ENCODE measurements around the gene LEMD2. TPM values are rescaled to one million over a fixed set of nuclear protein-coding genes. Genes with fewer than 3 reads are reported as not detected.

Gene LEMD2
- total RNA-seq, 5 donors from 2014 or later (not counting 1 experiment from before 2014, with no cell fraction given), result 115 to 125 (median 118) TPM

DNA sequence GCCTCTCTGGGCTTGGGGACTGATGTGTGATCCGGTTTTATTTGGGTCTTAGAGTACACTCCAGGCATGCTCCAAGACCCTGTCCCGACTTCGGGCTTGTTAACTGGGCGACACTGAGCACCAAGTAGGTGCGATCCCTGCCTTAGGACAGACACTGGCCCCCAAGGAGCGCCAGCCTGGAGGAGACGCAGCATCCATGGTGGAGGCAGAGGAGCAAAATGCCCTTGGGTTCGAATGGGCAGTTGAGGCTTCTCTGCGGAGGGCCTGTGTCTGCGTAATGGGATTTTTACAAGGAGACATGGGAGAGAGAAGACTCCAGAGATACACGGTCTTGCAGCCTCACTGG is 593 bp upstream of the LEMD2 start:
- H3K27ac ChIP-seq (ENCODE audit: low read length), result no peak overlapping the region
- Mint-ChIP-seq H3K36me3 (peaks cover 17% of the 10 kb centered on the region), H3K27me3 (peaks cover 0 to 4% of the 10 kb centered on the region in 2 donors), H3K9me3 (no peaks in the 10 kb centered on the region), H3K4me3 (peak overlapping the region; percentile 77 to 81 (median 79)), H3K4me1 (peaks cover 43 to 47% (median 45%) of the 10 kb centered on the region in 3 donors), H3K27ac (peak overlapping the region; percentile 72 to 88)
- no peak for ATAC-seq (replicated peaks in 1 of 4)
- H3K36me3 ChIP-seq (ENCODE audit: control insufficient read depth in 2 of 2, extremely low read depth in 1 of 2, insufficient read depth in 1 of 2, low read length in 1 of 2), result peaks cover 3 to 8% of the 10 kb centered on the region in 2 donors
- no peak overlapping the region for H3K4me3 ChIP-seq (ENCODE audit: control insufficient read depth in 1 of 2, extremely low read depth in 1 of 2, low read length in 1 of 2)
- peaks cover 0 to 8% of the 10 kb centered on the region in 2 experiments for H3K27me3 ChIP-seq (replicated peaks in 1 of 2; ENCODE audit: control insufficient read depth in 2 of 2, extremely low read depth in 1 of 2, insufficient read depth in 2 of 2, low read length in 1 of 2)
- ChIA-PET POLR2A (no interaction called here), CTCF (no interaction called here)
- H3K4me1 ChIP-seq (ENCODE audit: control insufficient read depth in 1 of 2, extremely low read depth in 1 of 2, insufficient read depth in 2 of 2, low read length in 2 of 2), result peaks cover 17 to 39% of the 10 kb centered on the region in 2 experiments
- no peaks in the 10 kb centered on the region for H3K9me3 ChIP-seq
- DNase-seq, result no peak
- 91% methylated on average over 7 of the region's 11 CpGs for WGBS (ENCODE audit: insufficient coverage)

DNA sequence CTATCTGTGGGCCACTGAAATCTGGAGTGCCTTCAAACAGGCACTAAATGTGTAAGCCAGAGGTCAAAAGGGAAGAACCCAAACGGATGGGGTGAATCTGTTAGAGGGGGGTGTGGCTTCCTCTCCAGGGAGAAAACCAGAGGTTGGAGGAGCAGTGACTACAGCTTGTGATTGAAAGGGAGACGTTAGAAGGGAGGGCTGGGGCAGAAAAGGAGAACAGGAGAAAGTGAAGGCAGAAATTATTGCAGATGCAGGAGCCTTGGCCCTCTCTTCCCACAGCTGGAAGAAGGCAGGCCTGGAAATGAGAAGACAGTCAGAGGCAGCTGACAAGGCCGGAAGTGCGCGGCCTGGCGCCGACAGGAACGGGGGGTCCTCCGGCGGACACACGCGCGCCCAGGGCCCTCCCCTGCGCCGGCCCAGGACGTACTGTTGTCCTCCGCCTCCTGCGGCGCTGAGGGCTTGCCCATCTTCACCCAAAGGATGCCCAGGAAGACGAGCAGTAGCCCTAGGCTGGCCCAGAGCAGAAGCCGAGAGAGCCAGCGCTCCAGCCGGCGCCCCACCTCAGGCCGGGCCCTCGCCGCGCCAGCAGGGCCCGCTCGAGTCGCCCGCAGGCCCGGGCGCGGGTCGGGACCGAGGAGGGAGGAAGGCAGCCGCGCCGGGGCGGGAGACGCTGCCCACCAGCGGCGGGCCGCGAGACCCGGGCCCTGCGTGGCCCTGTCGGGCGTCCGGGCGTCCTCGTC is 806 bp downstream of the LEMD2 start:
- Histone ChIP-seq H3K27ac (ENCODE audit: low read length) (peak overlapping the region; percentile 71), H3K27me3 (replicated peaks in 1 of 2; ENCODE audit: control insufficient read depth in 2 of 2, extremely low read depth in 1 of 2, insufficient read depth in 2 of 2, low read length in 1 of 2) (peaks cover 0 to 2% of the 10 kb centered on the region in 2 experiments), H3K4me3 (ENCODE audit: control insufficient read depth in 1 of 2, extremely low read depth in 1 of 2, low read length in 1 of 2) (peak overlapping the region; percentile 44 to 56), H3K9me3 (no peaks in the 10 kb centered on the region), H3K36me3 (ENCODE audit: control insufficient read depth in 2 of 2, extremely low read depth in 1 of 2, insufficient read depth in 1 of 2, low read length in 1 of 2) (peaks cover 4 to 21% of the 10 kb centered on the region in 2 donors), H3K4me1 (ENCODE audit: control insufficient read depth in 1 of 2, extremely low read depth in 1 of 2, insufficient read depth in 2 of 2, low read length in 2 of 2) (peaks cover 17 to 41% of the 10 kb centered on the region in 2 experiments)
- ChIA-PET CTCF (interaction anchor here in 1 of 2 donors (1.1 kb wide), 1 partner anchor 16 kb away, joined by 3 read pairs; no protein-coding TSS in a partner anchor), POLR2A (no interaction called here)
- Mint-ChIP-seq H3K36me3 (peaks cover 27% of the 10 kb centered on the region), H3K4me3 (peak overlapping the region; percentile 90 to 94 (median 94)), H3K9me3 (no peaks in the 10 kb centered on the region), H3K27me3 (no peaks in the 10 kb centered on the region), H3K4me1 (peaks cover 53 to 60% (median 54%) of the 10 kb centered on the region in 3 donors), H3K27ac (peak overlapping the region; percentile 95 to 97)
- DNase-seq, result peak; percentile 16 to 71 (median 34)
- ATAC-seq (replicated peaks in 1 of 4), result peak; percentile 45 to 54 (median 46)
- WGBS (ENCODE audit: insufficient coverage), result under 1% methylated on average over 52 of the region's 53 CpGs

DNA sequence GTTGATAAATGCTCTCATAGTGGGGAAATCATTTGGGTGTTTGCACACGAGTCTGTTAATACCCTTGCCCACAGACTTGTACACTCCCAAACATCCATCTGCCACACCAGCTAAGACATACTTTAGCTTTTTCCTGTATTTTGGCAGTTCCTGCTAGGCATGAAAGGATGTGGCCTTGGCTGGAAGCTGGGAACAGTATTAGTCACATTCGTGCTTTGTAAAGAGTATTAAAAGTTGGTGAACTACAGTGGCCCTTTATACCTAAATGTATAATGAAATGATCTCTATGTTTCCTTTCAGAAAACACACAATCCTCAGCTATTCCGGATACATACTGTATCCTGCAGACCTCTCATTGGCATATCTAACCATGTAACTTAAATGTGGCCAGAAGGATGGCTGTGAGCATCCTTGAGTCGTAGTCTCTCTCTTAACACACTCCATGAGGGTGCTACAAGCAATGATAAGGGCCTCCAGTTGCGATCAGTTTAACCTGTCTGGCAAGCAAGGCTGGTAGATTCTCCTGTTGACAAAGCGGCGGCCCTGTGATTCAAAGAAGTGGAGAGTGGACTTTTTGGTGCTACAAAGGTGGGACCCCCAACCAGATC is 1.5 kb downstream of the LEMD2 start:
- H3K4me3 Mint-ChIP-seq, result peak overlapping the region; percentile 90 to 94 (median 94)
- ChIA-PET POLR2A (no interaction called here), CTCF (interaction anchor here in 1 of 2 donors (1.1 kb wide), 1 partner anchor 16 kb away, joined by 3 read pairs; no protein-coding TSS in a partner anchor)
- H3K4me3 ChIP-seq (ENCODE audit: control insufficient read depth in 1 of 2, extremely low read depth in 1 of 2, low read length in 1 of 2), result peak overlapping the region; percentile 44 to 56
- no peaks in the 10 kb centered on the region for H3K27me3 Mint-ChIP-seq
- peaks cover 32% of the 10 kb centered on the region for H3K36me3 Mint-ChIP-seq
- H3K36me3 ChIP-seq (ENCODE audit: control insufficient read depth in 2 of 2, extremely low read depth in 1 of 2, insufficient read depth in 1 of 2, low read length in 1 of 2), result peaks cover 4 to 28% of the 10 kb centered on the region in 2 donors
- H3K9me3 ChIP-seq, result no peaks in the 10 kb centered on the region
- H3K9me3 Mint-ChIP-seq, result no peaks in the 10 kb centered on the region
- peak overlapping the region; percentile 71 for H3K27ac ChIP-seq (ENCODE audit: low read length)
- peaks cover 17 to 41% of the 10 kb centered on the region in 2 experiments for H3K4me1 ChIP-seq (ENCODE audit: control insufficient read depth in 1 of 2, extremely low read depth in 1 of 2, insufficient read depth in 2 of 2, low read length in 2 of 2)
- H3K4me1 Mint-ChIP-seq, result peaks cover 54 to 60% (median 55%) of the 10 kb centered on the region in 3 donors
- ATAC-seq (replicated peaks in 1 of 4) (no peak), DNase-seq (no peak)
- WGBS (ENCODE audit: insufficient coverage), result 88% methylated on average over 3 of the region's 7 CpGs
- H3K27me3 ChIP-seq (replicated peaks in 1 of 2; ENCODE audit: control insufficient read depth in 2 of 2, extremely low read depth in 1 of 2, insufficient read depth in 2 of 2, low read length in 1 of 2), result no peaks in the 10 kb centered on the region
- H3K27ac Mint-ChIP-seq, result peak overlapping the region; percentile 95 to 97

DNA sequence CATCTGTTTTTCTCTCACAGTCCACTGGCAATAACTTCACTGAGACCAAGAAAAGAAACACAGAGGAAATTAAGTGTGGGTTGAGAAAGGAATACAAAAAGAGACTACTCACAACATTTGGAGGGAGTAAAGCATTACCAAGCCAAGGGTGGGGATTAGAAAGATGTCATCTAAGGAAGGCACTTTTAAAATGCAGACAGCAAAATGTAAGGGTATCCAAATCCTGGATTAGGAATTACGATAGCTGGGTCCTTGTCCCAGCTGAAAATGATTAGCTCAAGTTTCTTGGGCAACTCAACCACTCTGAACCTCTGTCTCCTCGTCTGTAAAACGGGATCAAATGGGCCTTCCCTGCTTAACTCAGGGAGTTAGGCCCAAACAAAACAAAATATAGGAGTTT is 2.2 kb downstream of the LEMD2 start:
- H3K4me3 ChIP-seq (ENCODE audit: control insufficient read depth in 1 of 2, extremely low read depth in 1 of 2, low read length in 1 of 2), result no peak overlapping the region
- Mint-ChIP-seq H3K36me3 (peaks cover 37% of the 10 kb centered on the region), H3K27ac (peak overlapping the region; percentile 46 to 97), H3K27me3 (no peaks in the 10 kb centered on the region), H3K4me3 (peak overlapping the region; percentile 90 to 94 (median 94)), H3K9me3 (no peaks in the 10 kb centered on the region), H3K4me1 (peaks cover 56 to 64% (median 62%) of the 10 kb centered on the region in 3 donors)
- DNase-seq, result no peak
- no peak overlapping the region for H3K27ac ChIP-seq (ENCODE audit: low read length)
- ChIA-PET POLR2A (interaction anchor here in 1 of 2 donors (0.5 kb wide), 1 partner anchor 102 kb away, joined by 3 read pairs; no protein-coding TSS in a partner anchor), CTCF (no interaction called here)
- no peaks in the 10 kb centered on the region for H3K27me3 ChIP-seq (replicated peaks in 1 of 2; ENCODE audit: control insufficient read depth in 2 of 2, extremely low read depth in 1 of 2, insufficient read depth in 2 of 2, low read length in 1 of 2)
- H3K4me1 ChIP-seq (ENCODE audit: control insufficient read depth in 1 of 2, extremely low read depth in 1 of 2, insufficient read depth in 2 of 2, low read length in 2 of 2), result peaks cover 17 to 41% of the 10 kb centered on the region in 2 experiments
- peaks cover 9 to 35% of the 10 kb centered on the region in 2 donors for H3K36me3 ChIP-seq (ENCODE audit: control insufficient read depth in 2 of 2, extremely low read depth in 1 of 2, insufficient read depth in 1 of 2, low read length in 1 of 2)
- ATAC-seq (replicated peaks in 1 of 4), result no peak
- no peaks in the 10 kb centered on the region for H3K9me3 ChIP-seq
- WGBS (ENCODE audit: insufficient coverage), result 100% methylated on average over 1 of the region's 3 CpGs

DNA sequence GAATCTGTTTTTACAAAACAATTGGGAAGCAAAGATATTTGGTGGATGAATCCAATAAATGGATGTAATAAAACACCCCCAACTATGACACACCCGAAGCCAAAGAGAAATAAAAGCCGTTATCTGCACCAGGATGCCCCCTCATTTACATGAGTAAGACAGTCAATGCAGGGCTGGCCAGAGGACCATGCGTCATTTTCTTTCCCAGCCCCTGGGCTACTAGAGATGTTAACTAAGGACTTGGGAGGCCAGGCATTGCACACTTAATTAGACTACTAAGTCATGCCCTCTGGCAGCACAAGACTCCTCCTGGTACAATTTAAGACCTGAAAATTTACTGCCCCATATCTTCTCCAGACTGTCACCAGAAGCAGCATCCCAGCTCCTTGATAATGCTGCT is 3.2 kb downstream of the LEMD2 start:
- H3K27me3 ChIP-seq (replicated peaks in 1 of 2; ENCODE audit: control insufficient read depth in 2 of 2, extremely low read depth in 1 of 2, insufficient read depth in 2 of 2, low read length in 1 of 2), result no peaks in the 10 kb centered on the region
- ATAC-seq (replicated peaks in 1 of 4) (no peak), DNase-seq (no peak)
- H3K9me3 ChIP-seq, result no peaks in the 10 kb centered on the region
- peaks cover 17 to 45% of the 10 kb centered on the region in 2 experiments for H3K4me1 ChIP-seq (ENCODE audit: control insufficient read depth in 1 of 2, extremely low read depth in 1 of 2, insufficient read depth in 2 of 2, low read length in 2 of 2)
- ChIA-PET POLR2A (interaction anchor here in 1 of 2 donors (0.5 to 0.7 kb wide), 2 partner anchors 8 to 847 kb away, joined by 3 to 4 read pairs; no protein-coding TSS in a partner anchor), CTCF (interaction anchor here in 1 of 2 donors (1.1 kb wide), 1 partner anchor 75 kb away, joined by 3 read pairs; no protein-coding TSS in a partner anchor)
- peaks cover 10 to 43% of the 10 kb centered on the region in 2 donors for H3K36me3 ChIP-seq (ENCODE audit: control insufficient read depth in 2 of 2, extremely low read depth in 1 of 2, insufficient read depth in 1 of 2, low read length in 1 of 2)
- no peaks in the 10 kb centered on the region for H3K9me3 Mint-ChIP-seq
- H3K27ac ChIP-seq (ENCODE audit: low read length), result no peak overlapping the region
- peaks cover 56 to 66% (median 62%) of the 10 kb centered on the region in 3 donors for H3K4me1 Mint-ChIP-seq
- peak overlapping the region; percentile 90 to 94 (median 94) for H3K4me3 Mint-ChIP-seq
- peak overlapping the region; percentile 39 to 46 for H3K27ac Mint-ChIP-seq
- H3K36me3 Mint-ChIP-seq, result peaks cover 42% of the 10 kb centered on the region
- no peak overlapping the region for H3K4me3 ChIP-seq (ENCODE audit: control insufficient read depth in 1 of 2, extremely low read depth in 1 of 2, low read length in 1 of 2)
- H3K27me3 Mint-ChIP-seq, result no peaks in the 10 kb centered on the region
- WGBS (ENCODE audit: insufficient coverage), result no CpG with 5 or more reads among the region's 3 CpGs

DNA sequence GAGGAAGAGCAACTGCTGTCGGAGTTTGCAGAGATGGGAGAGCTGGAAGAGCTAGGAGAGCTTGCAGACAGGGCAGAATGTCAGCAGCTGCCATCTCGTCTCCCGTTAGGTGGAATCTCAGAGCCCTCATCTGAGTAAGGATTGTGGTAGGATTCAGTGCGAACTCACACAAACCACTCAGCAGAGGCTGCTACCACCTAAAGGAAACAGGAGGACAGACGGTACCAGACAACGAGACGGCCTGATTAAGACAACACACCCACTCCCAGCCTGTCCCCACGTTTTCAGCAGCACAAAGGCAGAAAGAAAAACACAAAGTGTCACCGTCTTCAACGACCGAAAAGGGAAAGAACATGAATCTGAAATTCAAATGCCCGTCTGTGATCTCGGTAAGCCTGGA is 4.1 kb downstream of the LEMD2 start:
- H3K9me3 Mint-ChIP-seq, result no peaks in the 10 kb centered on the region
- no peaks in the 10 kb centered on the region for H3K9me3 ChIP-seq
- no peak overlapping the region for H3K4me3 ChIP-seq (ENCODE audit: control insufficient read depth in 1 of 2, extremely low read depth in 1 of 2, low read length in 1 of 2)
- peaks cover 17 to 53% of the 10 kb centered on the region in 2 donors for H3K36me3 ChIP-seq (ENCODE audit: control insufficient read depth in 2 of 2, extremely low read depth in 1 of 2, insufficient read depth in 1 of 2, low read length in 1 of 2)
- H3K27me3 Mint-ChIP-seq, result no peaks in the 10 kb centered on the region
- DNase-seq (no peak), ATAC-seq (replicated peaks in 1 of 4) (no peak)
- peaks cover 56 to 69% (median 65%) of the 10 kb centered on the region in 3 donors for H3K4me1 Mint-ChIP-seq
- H3K4me1 ChIP-seq (ENCODE audit: control insufficient read depth in 1 of 2, extremely low read depth in 1 of 2, insufficient read depth in 2 of 2, low read length in 2 of 2), result peaks cover 17 to 48% of the 10 kb centered on the region in 2 experiments
- ChIA-PET POLR2A (no interaction called here), CTCF (interaction anchor here in 1 of 2 donors (1.1 kb wide), 1 partner anchor 74 kb away, joined by 3 read pairs; no protein-coding TSS in a partner anchor)
- H3K27me3 ChIP-seq (replicated peaks in 1 of 2; ENCODE audit: control insufficient read depth in 2 of 2, extremely low read depth in 1 of 2, insufficient read depth in 2 of 2, low read length in 1 of 2), result no peaks in the 10 kb centered on the region
- peak overlapping the region in 2 of 3 donors; percentile 13 to 94 for H3K4me3 Mint-ChIP-seq
- no peak overlapping the region for H3K27ac ChIP-seq (ENCODE audit: low read length)
- peak overlapping the region in 1 of 2 donors; percentile 20 for H3K27ac Mint-ChIP-seq
- 85% methylated on average over 9 of the region's 13 CpGs for WGBS (ENCODE audit: insufficient coverage)
- peaks cover 51% of the 10 kb centered on the region for H3K36me3 Mint-ChIP-seq

Data from T-cell (primary cell).